GM23248 (cell line): ENCODE measurements around the gene NAV2. TPM values are rescaled to one million over a fixed set of nuclear protein-coding genes. Genes with fewer than 3 reads are reported as not detected.

Experiments
- DNase-seq: peaks from one replicate; pipeline ENCODE4 v3.0.0-alpha.2; 2015
- H2AFZ ChIP-seq: fragments of 200-600 bp; sonication (generic); 2 replicates; pipeline ENCODE4 v1.6.1; 2016; ENCODE audit warnings: antibody characterized with exemption
- H3F3A ChIP-seq: fragments of 200-600 bp; sonication (generic); 2 replicates; pipeline ENCODE4 v1.6.1; 2016; ENCODE audit warnings: mild to moderate bottlenecking, antibody characterized with exemption, mixed run types; ENCODE audit not compliant: insufficient read depth
- H3K27ac ChIP-seq: fragments of 200-600 bp; sonication (generic); 2 replicates; pipeline ENCODE4 v1.5.1; 2016; ENCODE audit warnings: mild to moderate bottlenecking
- H3K27me3 ChIP-seq: fragments of 200-600 bp; sonication (generic); replicated peaks from 2 replicates; pipeline ENCODE4 v1.6.1; 2016; ENCODE audit warnings: mild to moderate bottlenecking; ENCODE audit not compliant: insufficient read depth
- H3K36me3 ChIP-seq: fragments of 200-600 bp; sonication (generic); 2 replicates; pipeline ENCODE4 v1.6.1; 2016; ENCODE audit warnings: low read depth, mild to moderate bottlenecking
- H3K4me1 ChIP-seq: fragments of 200-600 bp; sonication (generic); 2 replicates; pipeline ENCODE4 v1.6.1; 2016; ENCODE audit warnings: mild to moderate bottlenecking; ENCODE audit not compliant: insufficient read depth
- H3K4me2 ChIP-seq: fragments of 200-600 bp; sonication (generic); one replicate; pipeline ENCODE4 v1.6.1; 2016; ENCODE audit warnings: mild to moderate bottlenecking; ENCODE audit not compliant: unreplicated experiment
- H3K4me3 ChIP-seq: fragments of 200-600 bp; sonication (generic); 2 replicates; pipeline ENCODE4 v1.5.1; 2016; ENCODE audit warnings: mild to moderate bottlenecking
- H3K79me2 ChIP-seq: fragments of 200-600 bp; sonication (generic); 2 replicates; pipeline ENCODE4 v1.6.1; 2016; ENCODE audit warnings: mild to moderate bottlenecking; ENCODE audit not compliant: insufficient read depth
- H3K9ac ChIP-seq: fragments of 200-600 bp; sonication (generic); 2 replicates; pipeline ENCODE4 v1.6.1; 2016; ENCODE audit warnings: mild to moderate bottlenecking
- H3K9me2 ChIP-seq: fragments of 200-600 bp; sonication (generic); 2 replicates; pipeline ENCODE4 v1.6.1; 2016; ENCODE audit warnings: mixed run types, mild to moderate bottlenecking, moderate library complexity; ENCODE audit not compliant: insufficient read depth
- H3K9me3 ChIP-seq: fragments of 200-600 bp; sonication (generic); one replicate; pipeline ENCODE4 v1.6.1; 2017; ENCODE audit warnings: low read depth
- H4K20me1 ChIP-seq: fragments of 200-600 bp; sonication (generic); 2 replicates; pipeline ENCODE4 v1.6.0; 2016; ENCODE audit not compliant: insufficient read depth
- EZH2 ChIP-seq: fragments of 200-600 bp; sonication (generic); IDR thresholded peaks from 2 replicates; pipeline ENCODE4 v1.6.1; 2018; ENCODE audit warnings: antibody characterized with exemption, mild to moderate bottlenecking; ENCODE audit not compliant: insufficient read depth, poor library complexity, severe bottlenecking
- EZH2phosphoT487 ChIP-seq: fragments of 200-600 bp; sonication (generic); IDR thresholded peaks from 2 replicates; pipeline ENCODE4 v1.6.1; 2018; ENCODE audit warnings: antibody characterized with exemption, moderate library complexity, mild to moderate bottlenecking, low read depth; ENCODE audit not compliant: insufficient read depth
- WGBS, 2 experiments: methylation state at CpG; one replicate each; pipeline ENCODE4 v1.1.6; 2015 to 2017; ENCODE audit warnings: low lambda C conversion rate in 2 of 2, low coverage in 1 of 2; ENCODE audit errors: missing lambda C conversion rate in 2 of 2; 5-methylcytosine and 5-hydroxymethylcytosine counted together
- in situ Hi-C: fragments of 300-500 bp; cut with MboI; formaldehyde crosslinking; loops from 2 replicates; pipeline ENCODE4 v1.15.0; 2020
- microRNA-seq: library from miRNA; unstranded; fragments of <30 nt; microRNA quantifications from one replicate; pipeline ENCODE4, GENCODE V29; 2016; ENCODE audit warnings: borderline number of aligned reads
- polyA plus RNA-seq: library from polyadenylated mRNA; unstranded; fragments of >200 nt; fragmentation: Nextera tagmentation; extraction: Ambion mirVana; gene quantifications from 2 replicates; pipeline ENCODE4 v1.2.1, GENCODE V29; 2016
- small RNA-seq: library from RNA; depleted of rRNA; stranded (forward); fragments of <200 nt; gene quantifications from one replicate; pipeline ENCODE3, GENCODE V24; 2014; ENCODE audit warnings: low read depth, low replicate concordance
- total RNA-seq: library from RNA; depleted of rRNA; stranded (reverse); fragments of >200 nt; shearing (Covaris generic); gene quantifications from 2 replicates; pipeline ENCODE4 v1.2.3, GENCODE V29; 2014

NAV2 gene
- total and polyA plus RNA-seq, 2 experiments from 2014 or later = 5.7 to 11.9 TPM

DNA sequence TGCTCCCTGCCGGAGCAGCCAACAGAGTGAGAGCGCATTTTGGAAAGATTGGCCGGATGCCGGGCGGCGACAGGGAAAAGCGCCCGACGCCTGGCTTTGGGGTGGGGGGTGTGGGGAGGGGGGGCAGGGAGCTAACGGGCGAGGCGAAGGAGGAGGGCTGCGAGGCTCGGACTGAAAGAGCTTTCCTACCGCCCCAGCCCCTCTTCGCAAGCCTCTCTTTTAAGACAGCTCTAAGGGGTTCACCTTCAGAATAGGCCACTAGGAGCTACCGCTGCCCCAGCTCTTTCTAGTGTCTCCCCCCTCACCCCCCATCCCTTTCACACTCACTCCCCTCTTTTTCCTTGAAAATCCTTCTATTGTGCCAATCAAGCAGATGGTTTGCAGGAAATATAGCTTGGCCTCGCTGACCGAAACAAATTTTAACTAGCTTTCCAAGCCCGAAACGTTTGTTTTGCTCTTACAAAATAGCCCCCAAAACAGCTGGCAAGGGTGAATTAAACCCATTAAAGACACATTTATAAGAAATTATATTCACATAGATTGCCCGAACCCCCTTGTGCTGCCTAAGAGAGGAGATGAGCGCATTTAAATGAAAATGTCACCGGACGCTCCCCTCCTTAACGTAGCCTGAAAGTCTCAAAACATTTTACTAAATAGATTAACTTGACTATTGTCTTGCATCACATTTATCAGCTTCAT, 451.3 kb downstream of the NAV2 start:
- H3K9me2 ChIP-seq = no peaks in the 10 kb centered on the region
- no peak for TF ChIP-seq EZH2phosphoT487
- TF ChIP-seq EZH2 = peak; percentile 98
- H3K4me2 ChIP-seq = no peak overlapping the region
- DNase-seq = no peak
- no peaks in the 10 kb centered on the region for H3K36me3 ChIP-seq
- no peak overlapping the region for H3K4me3 ChIP-seq
- no peaks in the 10 kb centered on the region for H3F3A ChIP-seq
- H2AFZ ChIP-seq = no peak overlapping the region
- H4K20me1 ChIP-seq = no peaks in the 10 kb centered on the region
- no peak overlapping the region for H3K27ac ChIP-seq
- H3K4me1 ChIP-seq = 0 out of 2 replicates have a peak, but pooled peaks cover 7% of the 10 kb centered on the region
- H3K9ac ChIP-seq = no peak overlapping the region
- 15 to 23% methylated on average over 20 to 26 of the region's 26 CpGs for WGBS, 2 experiments
- H3K79me2 ChIP-seq = no peaks in the 10 kb centered on the region
- H3K9me3 ChIP-seq = no peaks in the 10 kb centered on the region
- peaks cover 86% of the 10 kb centered on the region for H3K27me3 ChIP-seq
- in situ Hi-C loops = loop anchor here (25.0 kb wide), 1 partner anchor 1102 kb away; the partner anchor contains the start of gene MRGPRX2

Small RNA genes within 50 kb of the gene (microRNA-seq; reads per million reads assigned to microRNA genes)
- gene MIR4694 = not detected

Small RNA genes within 50 kb of the gene (small RNA-seq; reads per million reads assigned to genes)
- not detected for gene MIR4694
